DND-41 (cell line): ENCODE data around the gene ADO.

ENCODE experiments used
- CTCF ChIP-seq: IDR thresholded peaks from 2 replicates; pipeline ENCODE4 v1.5.1; 2012; ENCODE audit warnings: borderline replicate concordance, low read length, moderate library complexity, mild to moderate bottlenecking; ENCODE audit not compliant: poor library complexity, severe bottlenecking; ENCODE audit errors: extremely low read depth
- EZH2 ChIP-seq: IDR thresholded peaks from 3 replicates; pipeline ENCODE4 v1.6.1; 2012; ENCODE audit warnings: borderline replicate concordance, low read depth, mild to moderate bottlenecking, moderate library complexity, low read length, inconsistent platforms; ENCODE audit not compliant: severe bottlenecking

- TF ChIP-seq CTCF (no peak), EZH2 (no peak)
These were observed 48.6 kb upstream of the ADO start for GRCh38 chr10:62755662-62756653.
